IMR-90 (cell line): ENCODE data around the gene COL4A1. TPM values are rescaled to one million over a fixed set of nuclear protein-coding genes. Genes with fewer than 3 reads are reported as not detected.

Experiments
- ATAC-seq: fragments of 200-7000 bp; cut with Tn5 transposase; 2 replicates; pipeline ENCODE4 v1.9.1; 2020; ENCODE audit warnings: low read depth, mild to moderate bottlenecking, moderate library complexity
- BruUV-seq: library from RNA; stranded (reverse); fragments of 400-500 nt; replicated peaks from 2 replicates; lab custom pipeline; 2021; lab: Mats Ljungman, UMichigan
- CTCF ChIA-PET: fragments of 300-600 bp; formaldehyde crosslinking; extraction: SDS; loops from one replicate; lab custom pipeline; 2021; ENCODE audit warnings: antibody characterized with exemption; lab: Yijun Ruan, JAX
- POLR2A ChIA-PET: fragments of 300-600 bp; sonication (Branson Sonifier 250); formaldehyde crosslinking; loops from one replicate; lab custom pipeline; 2022; ENCODE audit warnings: antibody characterized with exemption; ENCODE audit not compliant: unreplicated experiment; lab: Charles Lee
- DNase-seq: peaks from one replicate; pipeline ENCODE4 v3.0.0; 2013
- H2AFZ ChIP-seq: replicated peaks from 2 replicates; pipeline ENCODE3; 2013; ENCODE audit warnings: low read length, mild to moderate bottlenecking; ENCODE audit not compliant: poor library complexity
- H2AK5ac ChIP-seq: 2 replicates; pipeline ENCODE4 v1.6.1; 2013; ENCODE audit warnings: low read depth, low read length, inconsistent platforms
- H2AK9ac ChIP-seq: replicated peaks from 2 replicates; pipeline ENCODE3; 2013; ENCODE audit warnings: mild to moderate bottlenecking, low read depth, low read length, moderate library complexity; ENCODE audit not compliant: poor library complexity
- H2BK120ac ChIP-seq: 2 replicates; pipeline ENCODE4 v1.6.1; 2013; ENCODE audit warnings: low read depth, low read length, inconsistent platforms
- H2BK15ac ChIP-seq: 3 replicates; pipeline ENCODE4 v1.6.1; 2013; ENCODE audit warnings: low read depth, low read length, inconsistent platforms
- H2BK20ac ChIP-seq: 2 replicates; pipeline ENCODE4 v1.6.1; 2013; ENCODE audit warnings: low read depth, mild to moderate bottlenecking, inconsistent platforms, low read length, moderate library complexity
- H2BK5ac ChIP-seq: 2 replicates; pipeline ENCODE4 v1.6.1; 2013; ENCODE audit warnings: mild to moderate bottlenecking, low read depth, low read length, inconsistent platforms; ENCODE audit not compliant: poor library complexity, severe bottlenecking
- H3K14ac ChIP-seq: replicated peaks from 2 replicates; pipeline ENCODE4 v1.6.1; 2013; ENCODE audit warnings: low read depth, low read length, inconsistent platforms
- H3K18ac ChIP-seq: 2 replicates; pipeline ENCODE4 v1.6.1; 2013; ENCODE audit warnings: low read depth, low read length, control low read depth
- H3K23ac ChIP-seq: 2 replicates; pipeline ENCODE4 v1.6.1; 2013; ENCODE audit warnings: low read depth, low read length, inconsistent platforms
- H3K27ac ChIP-seq: 2 replicates; pipeline ENCODE4 v1.5.1; 2013; ENCODE audit warnings: mild to moderate bottlenecking, control low read depth, low read length; ENCODE audit not compliant: insufficient read depth
- H3K27me3 ChIP-seq: 2 replicates; pipeline ENCODE4 v1.6.1; 2013; ENCODE audit warnings: low read length; ENCODE audit not compliant: control insufficient read depth, insufficient read depth
- H3K36me3 ChIP-seq: 2 replicates; pipeline ENCODE4 v1.6.1; 2013; ENCODE audit warnings: low read length, mixed read lengths; ENCODE audit not compliant: control insufficient read depth, insufficient read depth
- H3K4ac ChIP-seq: 2 replicates; pipeline ENCODE4 v1.6.1; 2013; ENCODE audit warnings: low read depth, low read length, inconsistent platforms
- H3K4me1 ChIP-seq: 2 replicates; pipeline ENCODE4 v1.6.1; 2013; ENCODE audit warnings: low read length, mixed read lengths; ENCODE audit not compliant: control insufficient read depth, insufficient read depth
- H3K4me2 ChIP-seq: 2 replicates; pipeline ENCODE4 v1.6.1; 2013; ENCODE audit warnings: low read depth, mild to moderate bottlenecking, control low read depth, low read length, moderate library complexity
- H3K4me3 ChIP-seq: 2 replicates; pipeline ENCODE4 v1.5.1; 2013; ENCODE audit warnings: low read depth, mild to moderate bottlenecking, control low read depth, low read length, moderate library complexity; ENCODE audit not compliant: insufficient read depth
- H3K56ac ChIP-seq: 2 replicates; pipeline ENCODE4 v1.6.1; 2013; ENCODE audit warnings: low read length, inconsistent platforms; ENCODE audit not compliant: insufficient read depth; ENCODE audit errors: extremely low read depth
- H3K79me1 ChIP-seq, 2 experiments: 2 replicates each; pipeline ENCODE4 v1.6.1; 2013; ENCODE audit warnings: low read length in 2 of 2, inconsistent platforms in 1 of 2, low read depth in 1 of 2
- H3K9ac ChIP-seq: 2 replicates; pipeline ENCODE4 v1.6.1; 2013; ENCODE audit warnings: low read depth, low read length, control low read depth
- H3K9me1 ChIP-seq: 2 replicates; pipeline ENCODE4 v1.6.1; 2013; ENCODE audit warnings: low read length, inconsistent platforms; ENCODE audit not compliant: insufficient read depth
- H3K9me3 ChIP-seq: 2 replicates; pipeline ENCODE4 v1.6.1; 2013; ENCODE audit warnings: low read length; ENCODE audit not compliant: control insufficient read depth, insufficient read depth
- H4K20me1 ChIP-seq: 2 replicates; pipeline ENCODE4 v1.6.1; 2013; ENCODE audit warnings: low read length, inconsistent platforms; ENCODE audit not compliant: insufficient read depth
- H4K5ac ChIP-seq: 2 replicates; pipeline ENCODE4 v1.6.1; 2013; ENCODE audit warnings: mild to moderate bottlenecking, low read depth, low read length, control low read depth
- H4K8ac ChIP-seq, 2 experiments: 2 replicates each; pipeline ENCODE4 v1.6.1; 2013; ENCODE audit warnings: low read depth in 2 of 2, low read length in 2 of 2, control low read depth in 1 of 2, inconsistent platforms in 1 of 2
- H4K91ac ChIP-seq: 2 replicates; pipeline ENCODE4 v1.6.1; 2013; ENCODE audit warnings: low read depth, low read length, inconsistent platforms; ENCODE audit not compliant: insufficient read depth
- BHLHE40 ChIP-seq: fragments of 150-350 bp; IDR thresholded peaks from 2 replicates; pipeline ENCODE4 v1.6.1; 2016; ENCODE audit warnings: mild to moderate bottlenecking, low read depth, low read length
- CEBPB ChIP-seq: IDR thresholded peaks from 2 replicates; pipeline ENCODE4 v1.6.1; 2012; ENCODE audit warnings: low read depth, low read length, improper control_type of control experiment
- CHD1 ChIP-seq: IDR thresholded peaks from 2 replicates; pipeline ENCODE4 v1.6.1; 2012; ENCODE audit warnings: low read depth, low read length, improper control_type of control experiment
- CTCF ChIP-seq: conservative IDR thresholded peaks from 2 replicates; pipeline ENCODE4 v1.5.1; 2012; ENCODE audit warnings: mild to moderate bottlenecking, low read depth, low read length, improper control_type of control experiment
- ELK1 ChIP-seq: fragments of 150-350 bp; IDR thresholded peaks from 2 replicates; pipeline ENCODE4 v1.6.1; 2016; ENCODE audit warnings: low read depth, mild to moderate bottlenecking, low read length, moderate library complexity, borderline replicate concordance
- FOS ChIP-seq: fragments of 150-350 bp; IDR thresholded peaks from 2 replicates; pipeline ENCODE4 v1.6.1; 2016; ENCODE audit warnings: low read depth, low read length
- MAFK ChIP-seq: IDR thresholded peaks from 2 replicates; pipeline ENCODE4 v1.6.1; 2012; ENCODE audit warnings: low read depth, low read length, improper control_type of control experiment
- MXI1 ChIP-seq: IDR thresholded peaks from 2 replicates; pipeline ENCODE4 v1.6.1; 2012; ENCODE audit warnings: low read depth, mild to moderate bottlenecking, low read length, moderate library complexity, borderline replicate concordance
- NFE2L2 ChIP-seq: fragments of 150-350 bp; IDR thresholded peaks from 2 replicates; pipeline ENCODE4 v1.6.1; 2016; ENCODE audit warnings: low read depth, mild to moderate bottlenecking, low read length
- POLR2A ChIP-seq: IDR thresholded peaks from 2 replicates; pipeline ENCODE4 v1.6.1; 2012; ENCODE audit warnings: mild to moderate bottlenecking, low read depth, low read length
- RAD21 ChIP-seq: IDR thresholded peaks from 2 replicates; pipeline ENCODE4 v1.6.1; 2012; ENCODE audit warnings: low read length, improper control_type of control experiment
- RCOR1 ChIP-seq: IDR thresholded peaks from 2 replicates; pipeline ENCODE4 v1.6.1; 2012; ENCODE audit warnings: mild to moderate bottlenecking, low read length, improper control_type of control experiment; ENCODE audit not compliant: insufficient replicate concordance
- RFX5 ChIP-seq: IDR thresholded peaks from 2 replicates; pipeline ENCODE4 v1.8.0; 2012; ENCODE audit warnings: low read depth, mild to moderate bottlenecking, low read length, moderate library complexity
- USF2 ChIP-seq: fragments of 150-350 bp; IDR thresholded peaks from 2 replicates; pipeline ENCODE4 v1.6.1; 2017; ENCODE audit warnings: mild to moderate bottlenecking, antibody characterized with exemption, low read length, low read depth
- WGBS, 2 experiments: methylation state at CpG; one replicate each; pipeline versions ENCODE4 v1.1.5 to v1.1.7; 2013; ENCODE audit warnings: missing lambda C conversion rate in 2 of 2; ENCODE audit not compliant: insufficient read length in 1 of 2; ENCODE audit errors: extremely low coverage in 2 of 2; 5-methylcytosine and 5-hydroxymethylcytosine counted together
- dilution Hi-C: fragments of 300-500 bp; cut with HindIII; formaldehyde crosslinking; loops from one replicate; pipeline ENCODE4 v1.14.3; 2018; ENCODE audit warnings: low sequenced_read_pairs; ENCODE audit not compliant: unreplicated experiment
- in situ Hi-C: fragments of 300-500 bp; cut with MboI; formaldehyde crosslinking; loops from 3 replicates; pipeline ENCODE4 v1.14.3; 2019; ENCODE audit warnings: low sequenced_read_pairs, inconsistent platforms, mixed read lengths
- intact Hi-C: fragments of 100-400 bp; cut with micrococcal nuclease; formaldehyde crosslinking; loops from 2 replicates; pipeline ENCODE4 v1.10.0; 2022
- polyA plus RNA-seq, 3 experiments: library from polyadenylated mRNA; depleted of rRNA; stranded (reverse); fragments of >200 nt; gene quantifications; 2 replicates each; pipeline ENCODE4 v1.2.3, GENCODE V29; 2012; ENCODE audit warnings: low replicate concordance in 1 of 3
- total RNA-seq: library from RNA; depleted of rRNA; stranded (reverse); fragments of >200 nt; gene quantifications from 2 replicates; pipeline ENCODE4 v1.2.3, GENCODE V29; 2012

COL4A1 gene
- total and polyA plus RNA-seq, 2 of the 4 experiments (the other 2 are of a cell fraction): 230 to 337 TPM

GRCh38 chr13:110254751-110255553, 52.0 kb downstream of the COL4A1 start:
- Histone ChIP-seq H2BK15ac (peak overlapping the region; percentile 16; the same call in 1 of the 3 replicates), H3K4me2 (no peak overlapping the region), H3K27ac (peak overlapping the region; percentile 76), H2BK5ac (peak overlapping the region; percentile 89), H3K36me3 (peaks cover 6% of the 10 kb centered on the region), H3K14ac (peak overlapping the region; percentile 64), H3K9me3 (no peaks in the 10 kb centered on the region), H3K4me3 (no peak overlapping the region), H3K4ac (peak overlapping the region; percentile 85), H2AFZ (no peak overlapping the region), H3K56ac (no peak overlapping the region), H2AK5ac (peak overlapping the region; percentile 72), H2BK20ac (peak overlapping the region; percentile 73), H4K5ac (peak overlapping the region; percentile 53), H3K18ac (peak overlapping the region; percentile 73), H4K20me1 (peaks cover 44% of the 10 kb centered on the region), H3K4me1 (peaks cover 35% of the 10 kb centered on the region), H3K9me1 (peaks cover 33% of the 10 kb centered on the region), H4K8ac (peak overlapping the region; percentile 3 to 52; a peak in 2 of 4 replicates), H4K91ac (peak overlapping the region; percentile 42), H2BK120ac (peak overlapping the region; percentile 56), H3K79me1 (peaks cover 27 to 65% of the 10 kb centered on the region in 2 experiments), H3K9ac (0 out of 2 replicates have a peak overlapping the region, but pooled peaks have one; percentile 0), H3K23ac (peak overlapping the region; percentile 84; the same call in 1 of the 2 replicates), H3K27me3 (no peaks in the 10 kb centered on the region), H2AK9ac (peak overlapping the region; percentile 30)
- POLR2A ChIA-PET: interaction anchor here (0.6 kb wide), 1 partner anchor 46 kb away, joined by 3 read pairs; no protein-coding TSS in a partner anchor
- in situ Hi-C loops (no loop called here), dilution Hi-C loops (no loop called here), intact Hi-C loops (no loop called here)
- ATAC-seq: peak; percentile 25
- CTCF ChIA-PET: interaction anchor here (0.5 kb wide), 1 partner anchor 190 kb away, joined by 3 read pairs; no protein-coding TSS in a partner anchor
- 98% methylated on average over 5 of the region's 9 CpGs; no CpG with 5 or more reads in 1 of the 2 experiments for WGBS, 2 experiments
- peak; percentile 50 for DNase-seq
- BruUV-seq: no TSS peak
- TF ChIP-seq POLR2A (no peak), ELK1 (no peak), RAD21 (no peak), RFX5 (no peak), MAFK (no peak), RCOR1 (no peak), CTCF (no peak), CEBPB (no peak), USF2 (no peak), FOS (no peak), BHLHE40 (no peak), NFE2L2 (no peak), MXI1 (no peak), CHD1 (no peak)
